GM19455 (cell line): ENCODE results near the gene COMTD1.

Experiments
- ATAC-seq: cut with Tn5 transposase; IDR thresholded peaks from one replicate; pipeline ENCODE4 v1.9.1; 2021; ENCODE audit not compliant: unreplicated experiment

COMTD1 gene

DNA sequence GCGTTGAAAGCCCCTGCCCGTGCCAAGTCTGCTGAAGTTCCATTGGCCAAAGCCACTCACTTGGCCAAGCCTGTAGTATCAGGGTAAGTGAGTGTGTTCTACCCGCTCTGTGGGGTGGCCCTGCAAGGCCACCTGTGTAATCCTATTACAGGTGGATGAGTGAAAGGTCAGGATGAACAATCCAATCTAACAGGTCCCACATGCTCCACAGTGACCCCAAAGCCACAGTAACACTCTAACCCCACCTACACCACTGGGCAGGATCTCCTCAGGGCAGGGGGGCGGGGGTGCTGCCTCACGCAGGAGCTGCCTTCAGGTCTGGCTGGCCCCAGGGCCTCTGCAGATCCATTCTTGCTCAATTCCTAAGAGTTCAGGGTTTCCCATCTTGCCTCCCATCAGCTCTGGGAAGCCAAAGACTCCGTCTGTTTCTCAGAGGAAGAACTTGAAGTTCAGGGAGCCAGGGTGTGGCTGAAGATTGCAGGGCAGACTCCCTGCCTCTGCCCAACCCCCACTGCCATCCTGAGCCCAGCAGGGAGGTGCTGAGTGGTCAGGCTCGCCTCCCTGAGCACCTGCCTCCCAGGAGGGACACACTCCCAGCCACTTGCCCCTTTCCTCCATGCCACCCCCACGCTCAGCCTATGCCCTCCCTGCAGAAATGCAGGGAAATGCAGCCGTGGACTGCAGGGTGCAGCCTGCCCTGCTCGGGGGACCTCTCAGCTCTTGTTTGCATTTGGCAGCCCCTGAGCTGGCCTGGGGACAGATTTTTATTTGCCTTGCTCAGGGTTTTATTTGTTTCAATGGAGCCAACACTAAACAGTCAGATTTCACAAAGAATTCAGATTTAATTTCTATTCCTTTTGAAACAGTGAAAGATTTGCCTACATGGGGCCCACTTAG, 9.8 kb upstream of the COMTD1 start:
- no peak for ATAC-seq

DNA sequence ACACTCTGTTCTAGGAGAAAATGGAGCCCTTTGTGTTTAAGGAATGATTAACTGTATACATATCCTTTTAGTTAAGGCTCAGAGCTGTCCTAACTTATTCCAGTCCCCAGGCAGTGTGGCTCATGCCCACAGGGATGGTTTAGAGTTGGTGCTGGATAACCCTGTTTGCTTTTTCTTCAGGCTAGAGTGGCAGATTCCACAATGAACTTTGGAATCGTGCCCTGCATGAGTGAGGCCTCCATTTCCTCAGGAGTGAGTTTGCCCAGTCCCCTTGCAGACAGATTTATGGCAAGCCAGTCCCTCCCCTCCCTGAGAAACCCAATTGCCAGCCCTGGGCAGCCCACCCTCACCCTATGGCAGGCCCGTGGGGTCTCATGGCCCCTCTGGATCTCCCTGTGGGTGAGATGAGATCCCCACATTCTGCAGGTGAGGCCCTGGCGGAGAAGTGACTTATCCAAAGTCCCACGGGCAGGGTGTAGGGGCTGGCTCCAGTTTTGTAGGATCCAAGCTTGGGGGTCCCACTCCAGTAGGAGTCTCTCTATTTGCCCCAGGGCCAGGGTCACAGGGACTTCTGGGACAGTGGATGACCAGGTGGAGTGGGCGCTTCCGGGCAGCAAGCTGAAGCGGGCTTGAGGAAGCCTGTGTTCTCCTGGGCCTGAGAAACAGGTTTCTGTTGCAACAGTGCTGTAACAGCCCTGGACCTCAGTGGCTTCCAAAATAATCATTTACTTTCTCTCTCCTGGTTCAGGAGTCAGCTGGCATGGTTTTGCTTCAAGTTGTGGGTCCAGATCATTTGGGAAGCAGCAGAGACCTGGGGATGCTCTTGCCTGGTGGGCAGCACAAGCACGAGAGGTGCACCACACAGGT, 9.0 kb upstream of the COMTD1 start:
- ATAC-seq, result no peak

DNA sequence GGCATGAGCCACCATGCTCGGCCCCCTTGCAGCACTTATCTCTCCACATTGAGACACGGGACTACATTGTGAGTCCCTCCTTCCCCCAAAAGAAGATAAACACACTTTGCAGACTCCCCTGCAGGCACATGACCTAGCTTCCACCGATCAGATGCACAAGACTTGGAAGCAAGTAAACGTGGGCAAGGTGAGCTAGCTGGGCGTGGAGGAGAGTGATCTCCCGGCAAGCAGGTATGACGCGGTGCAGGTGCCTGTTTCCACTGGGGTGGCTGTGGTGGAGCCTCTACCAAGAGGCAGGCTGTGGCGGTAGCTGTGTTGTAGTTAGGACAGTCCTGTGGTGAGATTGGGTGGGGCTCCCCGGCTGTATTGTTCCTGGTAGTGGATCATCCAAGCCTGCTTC, 7.7 kb upstream of the COMTD1 start:
- no peak for ATAC-seq

- no peak for ATAC-seq
Observed at GRCh38 chr10:75240329-75241076, 4.7 kb upstream of the COMTD1 start.

GRCh38 chr10:75239096-75239790, 3.5 kb upstream of the COMTD1 start:
- ATAC-seq, result no peak

DNA sequence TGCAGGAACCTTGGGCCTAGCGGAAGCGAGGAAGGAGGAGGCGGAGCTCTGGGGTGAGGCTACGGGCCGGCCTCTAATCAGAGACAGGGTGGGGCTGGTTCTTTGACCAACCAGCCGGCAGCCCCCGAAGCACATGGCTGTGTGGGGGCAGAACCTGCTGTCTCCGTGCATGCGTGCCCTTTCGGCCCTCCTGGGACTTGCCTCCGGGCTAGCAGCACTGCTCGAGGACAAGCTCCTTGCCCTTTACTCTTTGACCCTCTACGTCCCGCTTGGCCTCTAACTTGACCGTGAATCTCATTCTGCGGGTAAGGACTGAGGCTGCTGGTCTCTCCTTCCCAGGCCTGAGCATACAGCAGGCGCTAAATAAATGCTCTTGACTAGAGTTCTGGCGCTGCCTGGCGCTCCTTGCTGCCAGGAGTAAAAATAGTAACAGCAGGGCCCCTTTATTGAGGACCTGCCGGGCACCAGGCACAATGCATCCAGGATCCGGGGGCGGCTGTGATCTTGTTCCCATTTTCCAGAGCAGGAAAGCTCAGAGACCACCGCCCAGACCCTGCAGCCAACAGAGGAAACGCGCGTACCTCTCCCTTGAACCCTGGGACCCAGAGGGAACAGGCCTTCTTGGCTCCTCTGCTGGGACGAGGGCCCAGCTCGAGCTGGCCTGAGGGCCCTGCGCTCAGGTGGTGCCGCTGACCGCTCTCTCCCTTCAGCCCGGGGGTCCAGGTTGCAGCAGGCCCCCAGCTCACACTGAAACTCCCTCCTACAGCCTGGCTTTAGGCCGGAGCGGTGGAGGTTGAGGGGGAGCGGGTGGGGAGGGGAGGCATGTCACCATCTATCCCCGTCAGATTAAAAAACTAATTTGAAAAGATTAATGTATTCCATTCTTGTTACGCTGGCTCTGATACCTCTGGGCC, 2.7 kb upstream of the COMTD1 start:
- ATAC-seq, result no peak

DNA sequence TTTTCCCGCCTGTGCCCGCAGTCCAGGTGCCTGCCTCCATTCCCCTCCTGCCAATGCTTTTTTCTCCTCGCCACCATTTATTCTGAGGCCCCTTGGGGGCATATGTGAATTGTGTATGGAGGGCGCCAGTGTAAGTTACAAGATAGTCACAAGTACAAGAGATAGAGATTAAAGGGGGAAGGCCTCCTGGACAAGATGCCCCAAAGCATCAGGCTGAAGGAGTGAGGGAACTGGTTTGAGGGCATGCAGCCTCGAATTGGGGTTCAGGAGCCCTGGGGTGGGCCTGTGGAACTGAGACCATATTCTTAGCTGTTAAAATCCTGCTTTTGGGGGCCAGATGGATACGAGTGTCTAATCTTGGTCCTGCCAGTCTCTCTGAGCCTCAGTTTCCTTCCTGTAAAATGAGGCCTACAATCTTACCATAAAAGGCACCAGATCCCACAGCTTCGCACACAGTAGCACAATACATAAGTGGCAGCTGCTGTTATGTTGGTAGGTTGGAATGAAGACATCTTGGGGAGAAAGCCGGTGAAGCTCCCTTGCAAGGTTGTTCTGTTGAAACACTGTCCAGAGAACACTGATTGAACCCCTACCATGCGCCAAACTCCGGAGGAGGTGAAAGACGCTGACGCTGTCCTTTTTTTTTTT, 545 bp upstream of the COMTD1 start:
- no peak for ATAC-seq

DNA sequence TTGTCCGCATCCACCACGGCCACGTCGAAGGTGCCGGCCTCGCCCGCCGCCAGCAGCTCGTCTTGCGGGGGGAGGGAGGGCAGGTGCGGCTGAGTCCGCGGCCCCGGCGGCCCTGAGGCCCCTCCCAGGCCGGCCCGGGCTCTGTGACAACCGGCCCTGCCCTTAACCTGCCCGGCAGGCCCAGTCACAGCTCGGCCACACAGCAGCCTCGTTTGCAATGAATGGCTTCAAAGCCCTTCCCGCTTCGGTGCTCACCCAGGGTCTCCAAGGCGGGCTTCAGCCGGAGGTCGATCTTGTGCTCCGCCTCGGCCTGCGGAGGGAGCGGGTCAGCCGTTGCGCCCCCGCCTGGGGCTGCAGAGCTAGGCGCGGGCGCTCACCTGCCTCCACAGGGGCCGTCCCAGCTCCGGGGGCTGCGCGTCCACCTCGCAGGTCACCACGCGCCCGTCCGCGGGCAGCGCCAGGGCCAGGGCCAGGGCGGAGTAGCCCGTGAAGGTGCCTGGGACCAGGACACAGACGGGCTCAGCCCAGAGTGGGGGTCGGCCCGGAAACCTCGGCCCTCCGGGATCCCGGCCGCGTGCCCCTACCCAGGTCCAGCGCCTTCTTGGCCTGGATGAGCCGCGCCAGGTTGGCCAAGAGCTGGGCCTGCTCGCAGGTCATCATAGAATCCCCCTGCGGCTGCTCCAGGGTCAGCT, 928 bp downstream of the COMTD1 start:
- ATAC-seq, result peak; percentile 7

DNA sequence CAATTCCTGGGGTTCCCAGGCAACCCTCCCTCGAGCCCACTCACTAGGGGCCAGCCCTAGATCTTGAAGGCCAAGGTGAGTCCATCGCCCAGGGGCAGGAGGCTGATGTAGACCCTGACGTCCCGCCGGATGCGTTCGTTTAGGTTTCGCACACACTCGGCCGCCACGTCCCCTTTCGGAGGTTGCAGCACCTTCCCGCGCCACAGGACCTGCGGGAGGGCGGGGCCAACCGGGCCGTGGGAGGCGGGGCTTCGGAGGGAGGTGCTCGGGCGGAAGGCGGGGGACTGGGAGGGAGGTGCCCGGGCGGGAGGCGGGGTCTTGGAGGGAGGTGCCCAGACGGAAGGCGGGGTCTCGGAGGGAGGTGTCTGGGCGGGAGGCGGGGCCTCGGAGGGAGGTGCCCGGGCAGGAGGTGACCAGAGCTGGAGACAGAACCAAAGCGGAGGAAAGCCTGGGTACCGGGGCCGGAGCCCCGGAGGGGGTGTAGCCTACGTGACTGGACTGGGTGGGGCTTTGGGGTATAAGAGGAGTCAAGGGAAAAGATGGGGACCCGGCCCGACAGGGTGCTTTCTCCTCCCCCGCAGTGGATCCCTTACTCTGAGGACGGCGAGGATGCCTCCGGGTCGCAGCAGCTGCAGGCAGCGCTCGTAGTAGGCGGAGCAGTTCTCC, 1.6 kb downstream of the COMTD1 start:
- ATAC-seq, result peak; percentile 48

DNA sequence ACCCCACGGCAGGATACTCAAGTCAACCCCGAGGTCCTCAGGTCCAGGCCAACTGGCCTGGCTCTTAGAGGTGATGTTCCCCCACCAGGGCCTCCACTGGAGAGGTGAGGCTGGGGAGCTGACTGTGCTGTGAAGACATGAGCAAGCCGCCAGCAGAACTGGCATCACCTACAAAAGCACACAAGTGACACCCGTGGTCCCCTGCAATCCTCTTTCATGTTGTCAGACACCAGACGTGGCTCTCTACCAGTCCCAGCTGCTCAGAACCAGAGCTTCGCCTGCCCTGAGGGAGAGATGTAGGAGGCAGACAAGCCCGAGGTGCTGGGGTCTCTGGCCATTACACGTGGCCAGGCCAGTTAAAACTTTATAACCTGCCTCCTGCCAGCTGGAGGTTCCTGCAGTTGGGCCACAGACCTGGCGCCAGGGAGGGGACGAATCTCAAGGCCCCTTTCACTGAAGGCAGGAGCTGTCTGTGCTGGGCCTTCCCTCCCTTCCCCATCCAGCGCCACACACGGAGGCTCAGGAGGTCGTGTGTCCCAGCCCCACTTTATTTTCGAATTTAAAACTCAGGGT, 2.2 kb downstream of the COMTD1 start:
- ATAC-seq, result no peak

GRCh38 chr10:75231672-75232581, 3.8 kb downstream of the COMTD1 start:
- no peak for ATAC-seq

GRCh38 chr10:75230600-75231038, 5.1 kb downstream of the COMTD1 start:
- ATAC-seq, result no peak

DNA sequence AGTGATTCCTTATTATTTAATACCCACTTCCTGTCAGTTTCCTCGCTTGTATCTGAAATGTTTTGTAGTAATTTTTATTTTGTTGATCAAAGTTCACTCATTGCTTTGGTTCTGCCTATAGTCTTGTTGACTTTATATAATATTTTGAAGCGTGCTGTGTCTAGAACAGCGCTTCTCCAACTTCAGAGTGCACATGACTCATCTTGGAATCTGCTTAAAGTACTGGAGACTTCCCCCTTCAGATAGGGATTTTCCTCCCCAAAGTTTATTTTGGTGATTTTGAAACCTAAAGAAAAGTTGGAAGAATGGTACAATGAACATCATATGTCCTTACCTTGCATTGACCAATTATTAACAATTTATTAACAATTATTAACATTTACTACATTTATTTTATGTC, 5.8 kb downstream of the COMTD1 start:
- ATAC-seq, result no peak

GRCh38 chr10:75228834-75229233, 6.9 kb downstream of the COMTD1 start:
- no peak for ATAC-seq

DNA sequence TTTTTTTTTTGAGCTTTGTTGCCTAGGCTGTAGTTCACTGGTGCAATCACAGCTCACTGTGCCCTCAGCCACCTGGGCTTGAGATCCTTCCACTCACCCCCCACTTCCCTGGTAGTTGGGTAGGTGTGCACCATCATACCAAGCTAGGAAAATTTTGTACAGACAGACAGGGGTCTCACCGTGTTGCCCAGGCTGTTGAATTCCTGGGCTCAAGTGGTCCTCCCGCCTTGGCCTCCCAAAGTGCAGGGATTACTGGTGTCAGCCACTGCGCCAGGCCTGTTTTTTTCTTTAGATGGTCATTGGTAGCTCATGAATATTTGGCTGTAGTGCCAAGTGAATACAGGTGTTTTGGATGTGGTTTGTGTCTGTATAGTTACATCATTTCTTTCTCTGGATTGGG, 7.5 kb downstream of the COMTD1 start:
- no peak for ATAC-seq

- ATAC-seq, result no peak
Observed at GRCh38 chr10:75226656-75227055, 9.1 kb downstream of the COMTD1 start.

- ATAC-seq, result no peak
Observed at GRCh38 chr10:75226095-75226494, 9.7 kb downstream of the COMTD1 start.
